SH-SY5Y (cell line): ENCODE results near the gene ACOX3.

Source experiments
- GATA2 ChIP-seq: IDR thresholded peaks from 2 replicates; pipeline ENCODE4 v1.6.1; 2011; ENCODE audit warnings: mild to moderate bottlenecking, low read depth, low read length
- GATA3 ChIP-seq: IDR thresholded peaks from 2 replicates; pipeline ENCODE4 v1.6.1; 2011; ENCODE audit warnings: low read depth, mild to moderate bottlenecking, low read length, moderate library complexity

- no peak for TF ChIP-seq GATA3
- TF ChIP-seq GATA2: no peak
Measured at GRCh38 chr4:8335848-8336247, 104.7 kb downstream of the ACOX3 start.
